Liver (tissue), 9 donors: Measurements from ENCODE around the gene KCNA10. TPM values are rescaled to one million over a fixed set of nuclear protein-coding genes. Genes with fewer than 3 reads are reported as not detected.

Source experiments
- DNase-seq: peaks from one replicate; pipeline ENCODE4 v3.0.0-alpha.2; 2017; ENCODE audit warnings: low spot score
- H3K27ac ChIP-seq, 2 donors: one replicate each; pipeline ENCODE4 v1.7.0; 2013; ENCODE audit warnings: inconsistent platforms in 2 of 2, low read length in 2 of 2, control low read depth in 1 of 2, low read depth in 1 of 2, mild to moderate bottlenecking in 1 of 2
- H3K27me3 ChIP-seq, 4 donors: one replicate each; pipeline versions ENCODE4 v1.6.1 to v1.7.0; 2013; ENCODE audit warnings: low read length in 3 of 4, inconsistent platforms in 1 of 4, mild to moderate bottlenecking in 1 of 4, moderate library complexity in 1 of 4; ENCODE audit not compliant: control insufficient read depth in 4 of 4, insufficient read depth in 4 of 4
- H3K36me3 ChIP-seq, 4 donors: one replicate each; pipeline versions ENCODE4 v1.6.1 to v1.7.0; 2013; ENCODE audit warnings: low read length in 3 of 4, mild to moderate bottlenecking in 3 of 4, low read depth in 1 of 4, moderate library complexity in 1 of 4; ENCODE audit not compliant: control insufficient read depth in 4 of 4, insufficient read depth in 3 of 4
- H3K4me1 ChIP-seq, 4 donors: one replicate each; pipeline versions ENCODE4 v1.6.1 to v1.7.0; 2013; ENCODE audit warnings: low read length in 3 of 4, mild to moderate bottlenecking in 3 of 4, moderate library complexity in 1 of 4; ENCODE audit not compliant: control insufficient read depth in 4 of 4, insufficient read depth in 4 of 4
- H3K4me3 ChIP-seq, 3 donors: one replicate each; pipeline versions ENCODE4 v1.6.1 to v1.7.0; 2013; ENCODE audit warnings: low read length in 3 of 3, control low read depth in 1 of 3, low read depth in 1 of 3, mild to moderate bottlenecking in 1 of 3
- H3K9ac ChIP-seq, 2 donors: one replicate each; pipeline ENCODE4 v1.7.0; 2013; ENCODE audit warnings: low read length in 2 of 2, mild to moderate bottlenecking in 2 of 2, moderate library complexity in 2 of 2, control low read depth in 1 of 2, low read depth in 1 of 2
- H3K9me3 ChIP-seq, 4 donors: one replicate each; pipeline versions ENCODE4 v1.6.1 to v1.7.0; 2013; ENCODE audit warnings: low read length in 3 of 4; ENCODE audit not compliant: control insufficient read depth in 4 of 4
- EGR1 ChIP-seq, 2 donors: IDR thresholded peaks; 2 replicates each; pipeline ENCODE4 v1.6.1; 2016 to 2018; ENCODE audit warnings: antibody characterized with exemption in 2 of 2, low read depth in 2 of 2
- FOXA1 ChIP-seq: IDR thresholded peaks from 2 replicates; pipeline ENCODE4 v1.6.1; 2016; ENCODE audit warnings: antibody characterized with exemption
- FOXA2 ChIP-seq: IDR thresholded peaks from 2 replicates; pipeline ENCODE4 v1.6.1; 2016; ENCODE audit warnings: antibody characterized with exemption
- GABPA ChIP-seq, 2 donors: IDR thresholded peaks in 1 of 2; conservative IDR thresholded peaks in 1 of 2; 2 replicates each; pipeline ENCODE4 v1.6.1; 2016; ENCODE audit warnings: antibody characterized with exemption in 2 of 2, mild to moderate bottlenecking in 1 of 2, moderate library complexity in 1 of 2
- JUND ChIP-seq, 2 donors: IDR thresholded peaks; 2 replicates each; pipeline ENCODE4 v1.6.1; 2016; ENCODE audit warnings: antibody characterized with exemption in 2 of 2
- NR2F2 ChIP-seq: IDR thresholded peaks from 2 replicates; pipeline ENCODE4 v1.6.1; 2016; ENCODE audit warnings: antibody characterized with exemption
- RAD21 ChIP-seq, 2 donors: IDR thresholded peaks; 2 replicates each; pipeline ENCODE4 v1.6.1; 2016; ENCODE audit warnings: antibody characterized with exemption in 2 of 2, mild to moderate bottlenecking in 2 of 2
- RXRA ChIP-seq, 2 donors: IDR thresholded peaks; 2 replicates each; pipeline ENCODE4 v1.6.1; 2017 to 2018; ENCODE audit warnings: antibody characterized with exemption in 2 of 2, mild to moderate bottlenecking in 1 of 2
- TAF1 ChIP-seq: conservative IDR thresholded peaks from 2 replicates; pipeline ENCODE4 v1.6.1; 2016; ENCODE audit warnings: antibody characterized with exemption, mild to moderate bottlenecking
- YY1 ChIP-seq: IDR thresholded peaks from 2 replicates; pipeline ENCODE4 v1.6.1; 2016; ENCODE audit warnings: antibody characterized with exemption, mild to moderate bottlenecking
- WGBS: extraction: QIAGEN DNeasy Blood & Tissue Kit; methylation state at CpG from one replicate; pipeline ENCODE4 v1.1.7; 2013; 5-methylcytosine and 5-hydroxymethylcytosine counted together
- polyA plus RNA-seq, 2 donors: library from polyadenylated mRNA; stranded (reverse) in 1 of 2; unstranded in 1 of 2; fragments of 200-250 nt in 1 of 2; fragments of >200 nt in 1 of 2; fragmentation: Nextera tagmentation in 1 of 2; extraction: Ambion mirVana in 1 of 2; gene quantifications; one replicate each; pipeline versions ENCODE4 v1.2.1 to v1.2.3, GENCODE V29; 2013 to 2015
- total RNA-seq, 2 donors: library from RNA; depleted of rRNA; stranded (reverse); fragments of >200 nt; gene quantifications; one replicate each; pipeline ENCODE4 v1.2.3, GENCODE V29; 2014
- TF ChIP-seq, protein P1 (sequence below): IDR thresholded peaks from 2 replicates; pipeline ENCODE4 v1.6.1; 2016; ENCODE audit warnings: antibody characterized with exemption, mild to moderate bottlenecking
- TF ChIP-seq, protein P2 (sequence below): fragments of 150-350 bp; IDR thresholded peaks from 2 replicates; pipeline ENCODE4 v1.5.1; 2017; ENCODE audit warnings: improper control_type of control experiment, low read depth, low read length; ENCODE audit not compliant: missing input control
- TF ChIP-seq, protein P3 (sequence below): IDR thresholded peaks from 2 replicates; pipeline ENCODE4 v1.6.1; 2016; ENCODE audit warnings: antibody characterized with exemption
- donor health status: healthy.
- donor health status: healthy.
- donor health status: healthy.
- donor health status: healthy.
- donor health status: healthy.

KCNA10 gene
- total and polyA plus RNA-seq, 4 donors: not detected

DNA sequence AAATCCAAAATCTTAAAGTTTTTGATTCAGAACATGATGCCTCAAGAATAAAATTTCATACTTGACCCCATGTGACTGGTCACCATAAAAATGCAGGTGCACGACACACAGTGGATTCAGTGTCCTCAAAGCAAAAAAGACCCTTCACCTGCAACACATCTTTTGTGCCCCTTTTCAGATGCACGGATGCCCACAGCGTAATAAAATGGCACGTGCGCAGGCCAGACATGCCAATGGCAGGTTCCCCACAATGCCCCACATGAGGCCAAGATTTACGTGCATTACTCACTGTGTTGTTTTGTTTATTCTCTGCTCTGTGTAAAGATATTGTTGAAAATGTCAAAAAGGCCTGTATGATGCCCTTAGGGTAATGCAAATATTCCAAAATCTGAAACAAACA lies 9.3 kb downstream of the KCNA10 start:
- Histone ChIP-seq H3K27ac (no peak overlapping the region), H3K27me3 (peaks cover 0 to 3% (median 0%) of the 10 kb centered on the region in 4 donors), H3K36me3 (no peaks in the 10 kb centered on the region), H3K9me3 (no peaks in the 10 kb centered on the region), H3K4me3 (no peak overlapping the region), H3K9ac (no peak overlapping the region), H3K4me1 (no peaks in the 10 kb centered on the region)
- no peak for DNase-seq
- TF ChIP-seq, protein P1, sequence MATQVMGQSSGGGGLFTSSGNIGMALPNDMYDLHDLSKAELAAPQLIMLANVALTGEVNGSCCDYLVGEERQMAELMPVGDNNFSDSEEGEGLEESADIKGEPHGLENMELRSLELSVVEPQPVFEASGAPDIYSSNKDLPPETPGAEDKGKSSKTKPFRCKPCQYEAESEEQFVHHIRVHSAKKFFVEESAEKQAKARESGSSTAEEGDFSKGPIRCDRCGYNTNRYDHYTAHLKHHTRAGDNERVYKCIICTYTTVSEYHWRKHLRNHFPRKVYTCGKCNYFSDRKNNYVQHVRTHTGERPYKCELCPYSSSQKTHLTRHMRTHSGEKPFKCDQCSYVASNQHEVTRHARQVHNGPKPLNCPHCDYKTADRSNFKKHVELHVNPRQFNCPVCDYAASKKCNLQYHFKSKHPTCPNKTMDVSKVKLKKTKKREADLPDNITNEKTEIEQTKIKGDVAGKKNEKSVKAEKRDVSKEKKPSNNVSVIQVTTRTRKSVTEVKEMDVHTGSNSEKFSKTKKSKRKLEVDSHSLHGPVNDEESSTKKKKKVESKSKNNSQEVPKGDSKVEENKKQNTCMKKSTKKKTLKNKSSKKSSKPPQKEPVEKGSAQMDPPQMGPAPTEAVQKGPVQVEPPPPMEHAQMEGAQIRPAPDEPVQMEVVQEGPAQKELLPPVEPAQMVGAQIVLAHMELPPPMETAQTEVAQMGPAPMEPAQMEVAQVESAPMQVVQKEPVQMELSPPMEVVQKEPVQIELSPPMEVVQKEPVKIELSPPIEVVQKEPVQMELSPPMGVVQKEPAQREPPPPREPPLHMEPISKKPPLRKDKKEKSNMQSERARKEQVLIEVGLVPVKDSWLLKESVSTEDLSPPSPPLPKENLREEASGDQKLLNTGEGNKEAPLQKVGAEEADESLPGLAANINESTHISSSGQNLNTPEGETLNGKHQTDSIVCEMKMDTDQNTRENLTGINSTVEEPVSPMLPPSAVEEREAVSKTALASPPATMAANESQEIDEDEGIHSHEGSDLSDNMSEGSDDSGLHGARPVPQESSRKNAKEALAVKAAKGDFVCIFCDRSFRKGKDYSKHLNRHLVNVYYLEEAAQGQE: no peak
- TF ChIP-seq RAD21 (IDR thresholded peaks at IDR 0.05): no peak
- TF ChIP-seq JUND (IDR thresholded peaks at IDR 0.05): no peak
- no peak for TF ChIP-seq FOXA1
- 90% methylated on average over 6 of the region's 6 CpGs for WGBS

DNA sequence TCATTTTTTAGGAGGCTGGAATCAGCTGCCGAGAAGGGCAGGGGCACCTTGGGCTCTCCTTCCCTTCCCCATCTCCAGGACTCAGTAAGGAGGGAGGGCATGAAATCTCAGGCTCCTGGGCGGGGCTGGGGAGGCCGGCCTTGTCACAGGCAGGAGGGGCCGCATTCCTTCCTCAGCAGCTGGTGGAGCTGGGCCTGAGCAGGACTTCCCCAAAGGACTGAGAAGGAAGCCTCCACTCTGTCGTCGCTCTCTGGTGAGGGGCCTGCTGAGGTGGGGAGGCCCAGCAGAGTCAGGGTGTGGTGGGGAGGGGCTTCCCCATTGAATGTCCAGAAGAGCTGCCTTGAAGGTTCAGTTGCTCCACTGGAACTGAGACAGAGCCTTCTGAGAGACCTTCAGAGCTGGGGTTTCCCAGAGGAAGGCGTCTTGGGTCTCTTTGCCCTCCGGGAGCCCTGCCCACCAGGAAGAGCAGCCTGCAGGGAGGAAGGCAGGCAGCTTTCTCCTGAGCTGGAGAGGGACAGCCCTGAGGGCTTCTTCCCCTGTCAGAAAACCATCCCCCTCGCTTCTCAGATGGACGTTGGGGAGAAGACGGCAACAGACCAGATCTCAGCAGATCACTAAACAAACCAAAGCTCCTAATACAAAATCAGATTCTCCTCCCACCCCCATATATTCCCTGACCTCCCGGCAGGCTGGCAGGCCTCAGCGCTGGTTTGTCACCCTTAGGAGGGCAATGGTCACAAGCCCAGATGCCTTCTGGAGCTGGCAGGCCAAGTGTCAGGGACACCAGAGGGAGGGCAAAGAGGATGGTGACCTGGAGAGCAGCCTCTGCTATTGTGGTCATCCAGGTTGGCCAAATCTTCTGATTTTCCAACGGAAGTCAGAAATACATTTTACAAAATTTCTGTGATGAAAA lies 10.7 kb downstream of the KCNA10 start:
- TF ChIP-seq FOXA1 (no peak), JUND (IDR thresholded peaks at IDR 0.05) (no peak), EGR1 (IDR thresholded peaks at IDR 0.05; ENCODE audit: low read depth in 2 of 2) (no peak), NR2F2 (no peak), FOXA2 (no peak), RXRA (IDR thresholded peaks at IDR 0.05) (no peak), YY1 (no peak), GABPA (IDR thresholded peaks at IDR 0.05 in 1 of 2, conservative IDR thresholded peaks at IDR 0.05 in 1 of 2) (no peak), TAF1 (no peak)
- TF ChIP-seq, protein P2, sequence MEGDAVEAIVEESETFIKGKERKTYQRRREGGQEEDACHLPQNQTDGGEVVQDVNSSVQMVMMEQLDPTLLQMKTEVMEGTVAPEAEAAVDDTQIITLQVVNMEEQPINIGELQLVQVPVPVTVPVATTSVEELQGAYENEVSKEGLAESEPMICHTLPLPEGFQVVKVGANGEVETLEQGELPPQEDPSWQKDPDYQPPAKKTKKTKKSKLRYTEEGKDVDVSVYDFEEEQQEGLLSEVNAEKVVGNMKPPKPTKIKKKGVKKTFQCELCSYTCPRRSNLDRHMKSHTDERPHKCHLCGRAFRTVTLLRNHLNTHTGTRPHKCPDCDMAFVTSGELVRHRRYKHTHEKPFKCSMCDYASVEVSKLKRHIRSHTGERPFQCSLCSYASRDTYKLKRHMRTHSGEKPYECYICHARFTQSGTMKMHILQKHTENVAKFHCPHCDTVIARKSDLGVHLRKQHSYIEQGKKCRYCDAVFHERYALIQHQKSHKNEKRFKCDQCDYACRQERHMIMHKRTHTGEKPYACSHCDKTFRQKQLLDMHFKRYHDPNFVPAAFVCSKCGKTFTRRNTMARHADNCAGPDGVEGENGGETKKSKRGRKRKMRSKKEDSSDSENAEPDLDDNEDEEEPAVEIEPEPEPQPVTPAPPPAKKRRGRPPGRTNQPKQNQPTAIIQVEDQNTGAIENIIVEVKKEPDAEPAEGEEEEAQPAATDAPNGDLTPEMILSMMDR: no peak
- TF ChIP-seq, protein P3, sequence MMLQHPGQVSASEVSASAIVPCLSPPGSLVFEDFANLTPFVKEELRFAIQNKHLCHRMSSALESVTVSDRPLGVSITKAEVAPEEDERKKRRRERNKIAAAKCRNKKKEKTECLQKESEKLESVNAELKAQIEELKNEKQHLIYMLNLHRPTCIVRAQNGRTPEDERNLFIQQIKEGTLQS: no peak
- Histone ChIP-seq H3K9ac (no peak overlapping the region), H3K4me1 (no peaks in the 10 kb centered on the region), H3K4me3 (no peak overlapping the region), H3K27me3 (peaks cover 0 to 3% (median 0%) of the 10 kb centered on the region in 4 donors), H3K9me3 (no peaks in the 10 kb centered on the region), H3K27ac (no peak overlapping the region), H3K36me3 (no peaks in the 10 kb centered on the region)
- no peak for DNase-seq
- WGBS: 58% methylated on average over 14 of the region's 14 CpGs
